Prostate gland (tissue), 2 donors: ENCODE results near the gene GHR.

Source experiments
- CTCF ChIP-seq, 4 experiments: fragments of 200-600 bp in 2 of 4; fragments of 450-650 bp in 2 of 4; sonication (generic) in 2 of 4; IDR thresholded peaks; 1 replicate in 3 of 4; 2 replicates in 1 of 4; pipeline ENCODE4 v1.5.1; 2016 to 2019; ENCODE audit warnings: antibody characterized with exemption in 4 of 4, mild to moderate bottlenecking in 2 of 4, moderate library complexity in 2 of 4
- POLR2AphosphoS5 ChIP-seq: sonication (generic); formaldehyde crosslinking; IDR thresholded peaks from one replicate; pipeline ENCODE4 v1.6.1; 2017; ENCODE audit warnings: antibody characterized with exemption

DNA sequence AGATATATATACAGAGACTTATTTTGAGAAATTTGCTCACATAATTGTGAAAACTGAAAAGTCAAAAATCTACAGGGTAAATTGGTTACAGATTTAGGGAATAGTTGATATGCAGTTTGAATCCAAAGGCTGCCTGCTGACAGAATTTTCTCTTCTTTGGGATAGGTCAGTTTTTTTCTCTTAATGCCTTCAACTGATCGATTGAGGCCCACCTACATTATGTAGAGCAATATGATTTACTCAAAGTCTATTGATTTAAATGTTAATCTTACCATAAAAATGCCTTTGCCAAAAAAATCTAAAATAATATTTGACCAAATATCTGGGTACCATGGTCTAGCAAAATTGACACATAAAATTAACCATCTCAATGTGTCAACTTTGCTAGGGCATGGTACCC, 3.9 kb upstream of the GHR start:
- no peak for TF ChIP-seq CTCF (IDR thresholded peaks at IDR 0.05)
- no peak for TF ChIP-seq POLR2AphosphoS5
